Endothelial cell of umbilical vein (primary cell): ENCODE measurements around the gene NUP214. TPM values are rescaled to one million over a fixed set of nuclear protein-coding genes. Genes with fewer than 3 reads are reported as not detected.

ENCODE experiments used
- BruUV-seq: library from RNA; stranded (reverse); fragments of 400-500 nt; replicated peaks from 2 replicates; lab custom pipeline; 2021; lab: Mats Ljungman, UMichigan
- CTCF ChIA-PET: fragments of 300-600, 350-600 bp; sonication (Branson Sonifier 250); formaldehyde crosslinking; loops from one replicate; lab custom pipeline; 2021; ENCODE audit warnings: antibody characterized with exemption, inconsistent platforms; lab: Charles Lee
- POLR2A ChIA-PET: fragments of 300-600, 350-600 bp; sonication (Branson Sonifier 250); formaldehyde crosslinking; loops from one replicate; lab custom pipeline; 2021; ENCODE audit warnings: antibody characterized with exemption, inconsistent platforms; lab: Charles Lee
- DNase-seq: peaks from one replicate; pipeline ENCODE4 v3.0.0-alpha.2; 2011; ENCODE audit warnings: low read depth, low spot score
- FAIRE-seq: peaks from 2 replicates; lab custom pipeline; 2011; peaks lifted over from hg19 to GRCh38; lab: Jason Lieb, UNC
- H2AFZ ChIP-seq: 2 replicates; pipeline ENCODE4 v1.6.0; 2012; ENCODE audit warnings: low read depth, low read length, control low read depth, inconsistent platforms
- H3K27ac ChIP-seq: 2 replicates; pipeline ENCODE4 v1.5.1; 2011; ENCODE audit warnings: low read depth, mild to moderate bottlenecking, control low read depth, low read length, moderate library complexity; ENCODE audit not compliant: insufficient read depth
- H3K27me3 ChIP-seq, 2 experiments: 2 replicates each; pipeline versions ENCODE4 v1.6.0 to v1.6.1; 2011; ENCODE audit warnings: low read length in 2 of 2, mixed read lengths in 1 of 2; ENCODE audit not compliant: control insufficient read depth in 2 of 2, insufficient read depth in 2 of 2
- H3K36me3 ChIP-seq, 2 experiments: 2 replicates in 1 of 2; 3 replicates in 1 of 2; pipeline ENCODE4 v1.5.1; 2011; ENCODE audit warnings: low read length in 2 of 2, mild to moderate bottlenecking in 1 of 2, moderate library complexity in 1 of 2; ENCODE audit not compliant: control insufficient read depth in 2 of 2, insufficient read depth in 2 of 2; ENCODE audit errors: extremely low read depth in 1 of 2
- H3K4me1 ChIP-seq: 3 replicates; pipeline ENCODE4 v1.5.1; 2011; ENCODE audit warnings: mild to moderate bottlenecking, low read length; ENCODE audit not compliant: control insufficient read depth, insufficient read depth; ENCODE audit errors: extremely low read depth
- H3K4me2 ChIP-seq: 2 replicates; pipeline ENCODE4 v1.6.1; 2011; ENCODE audit warnings: low read length, control low read depth, mixed read lengths; ENCODE audit not compliant: insufficient read depth
- H3K4me3 ChIP-seq, 3 experiments: fragments of 200-600 bp in 1 of 3; sonication (generic), shearing (Covaris generic) in 1 of 3; replicated peaks in 1 of 3; 2 replicates each; pipeline ENCODE4 v1.5.1; 2011 to 2016; ENCODE audit warnings: control low read depth in 3 of 3, low read length in 3 of 3, mild to moderate bottlenecking in 2 of 3, inconsistent platforms in 1 of 3, low read depth in 1 of 3, moderate library complexity in 1 of 3; ENCODE audit not compliant: insufficient read depth in 1 of 3
- H3K79me2 ChIP-seq: 2 replicates; pipeline ENCODE4 v1.6.0; 2012; ENCODE audit warnings: low read length, inconsistent platforms; ENCODE audit not compliant: control insufficient read depth, insufficient read depth
- H3K9ac ChIP-seq: replicated peaks from 2 replicates; pipeline ENCODE3; 2011; ENCODE audit warnings: low read length, control low read depth; ENCODE audit not compliant: insufficient read depth; ENCODE audit errors: extremely low read depth
- H3K9me1 ChIP-seq: replicated peaks from 3 replicates; pipeline ENCODE4 v1.6.0; 2011; ENCODE audit warnings: mild to moderate bottlenecking, low read length; ENCODE audit not compliant: control insufficient read depth, insufficient read depth; ENCODE audit errors: extremely low read depth
- H3K9me3 ChIP-seq: replicated peaks from 2 replicates; pipeline ENCODE4 v1.5.1; 2012; ENCODE audit warnings: low read length, inconsistent platforms; ENCODE audit not compliant: control insufficient read depth, insufficient read depth
- H4K20me1 ChIP-seq: replicated peaks from 2 replicates; pipeline ENCODE3; 2011; ENCODE audit warnings: mild to moderate bottlenecking, low read length; ENCODE audit not compliant: control insufficient read depth, insufficient read depth; ENCODE audit errors: extremely low read depth
- CTCF ChIP-seq, 2 donors: IDR thresholded peaks; 1 replicate in 1 of 2; 2 replicates in 1 of 2; pipeline ENCODE4 v1.5.1; 2011; ENCODE audit warnings: low read length in 2 of 2, mild to moderate bottlenecking in 2 of 2, moderate library complexity in 2 of 2, control low read depth in 1 of 2, inconsistent platforms in 1 of 2, low read depth in 1 of 2; ENCODE audit not compliant: insufficient read depth in 1 of 2; ENCODE audit errors: extremely low read depth in 1 of 2
- EZH2 ChIP-seq: IDR thresholded peaks from 2 replicates; pipeline ENCODE4 v1.6.1; 2012; ENCODE audit warnings: borderline replicate concordance, low read depth, mild to moderate bottlenecking, moderate library complexity, low read length, inconsistent platforms; ENCODE audit not compliant: severe bottlenecking
- FOS ChIP-seq: IDR thresholded peaks from 2 replicates; pipeline ENCODE4 v1.6.1; 2011; ENCODE audit warnings: mild to moderate bottlenecking, low read length, moderate library complexity, borderline replicate concordance; ENCODE audit not compliant: insufficient read depth
- GATA2 ChIP-seq: IDR thresholded peaks from 2 replicates; pipeline ENCODE4 v1.7.0; 2011; ENCODE audit warnings: low read depth, mild to moderate bottlenecking, moderate library complexity, mixed read lengths, low read length; ENCODE audit not compliant: insufficient read length, insufficient read depth
- JUN ChIP-seq: IDR thresholded peaks from 2 replicates; pipeline ENCODE4 v1.6.1; 2011; ENCODE audit warnings: borderline replicate concordance, low read depth; ENCODE audit not compliant: insufficient read length, insufficient read depth
- MYC ChIP-seq: IDR thresholded peaks from one replicate; pipeline ENCODE4 v1.6.1; 2011; ENCODE audit warnings: mild to moderate bottlenecking, low read depth, low read length
- POLR2A ChIP-seq: IDR thresholded peaks from 2 replicates; pipeline ENCODE4 v1.6.1; 2012; ENCODE audit warnings: low read depth, mild to moderate bottlenecking, control low read depth, low read length
- POLR2AphosphoS5 ChIP-seq: IDR thresholded peaks from 2 replicates; pipeline ENCODE4 v1.6.1; 2012; ENCODE audit warnings: low read depth, mild to moderate bottlenecking, control low read depth, low read length, moderate library complexity; ENCODE audit not compliant: insufficient read depth
- dilution Hi-C: fragments of 300-500 bp; cut with MboI; formaldehyde crosslinking; loops from one replicate; pipeline ENCODE4 v1.15.0; 2019; ENCODE audit warnings: low sequenced_read_pairs; ENCODE audit not compliant: extremely low pct_ligation_motif_present
- intact Hi-C: fragments of 100-400 bp; cut with micrococcal nuclease; formaldehyde crosslinking; loops from one replicate; pipeline ENCODE4 v1.10.0; 2022
- polyA plus RNA-seq, 4 experiments: library from polyadenylated mRNA; depleted of rRNA in 3 of 4; stranded (reverse) in 3 of 4; unstranded in 1 of 4; fragments of >200 nt; gene quantifications; 2 replicates each; pipeline versions ENCODE4 v1.2.1 to v1.2.3, GENCODE V29; 2011 to 2012; ENCODE audit warnings: missing spikeins in 1 of 4
- total RNA-seq: library from RNA; stranded (reverse); gene quantifications from 2 replicates; pipeline ENCODE4 v1.2.3, GENCODE V29; 2021
- TF ChIP-seq, protein P1 (sequence below): IDR thresholded peaks from 2 replicates; pipeline ENCODE4 v1.6.1; 2011; ENCODE audit not compliant: insufficient read depth, insufficient read length

The NUP214 gene
- total and polyA plus RNA-seq, 2 donors (not counting 3 experiments of a cell fraction or from before 2014, with no cell fraction given): 28.7 to 65.9 TPM

DNA sequence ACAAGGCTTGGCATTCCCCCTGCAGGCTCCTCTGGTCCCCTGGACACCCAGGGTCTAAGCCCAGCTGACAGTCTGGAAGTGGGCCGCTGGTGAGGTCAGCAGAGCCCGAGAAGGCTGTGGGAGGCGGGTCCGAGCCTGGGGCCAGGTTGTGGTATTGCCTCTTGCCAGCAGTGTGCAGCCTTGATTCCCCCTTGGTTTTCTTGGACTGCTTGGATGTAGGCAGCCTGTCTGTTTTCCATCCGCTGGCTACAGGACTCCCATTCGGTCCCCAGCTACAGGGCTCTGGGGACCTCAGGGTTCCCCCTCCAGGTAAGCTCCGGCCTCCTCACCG is 27.5 kb upstream of the NUP214 start:
- no TSS peak for BruUV-seq
- H3K4me3 ChIP-seq: no peak overlapping the region
- CTCF ChIA-PET: interaction anchor here (1.4 kb wide), 1 partner anchor 44 kb away, joined by 3 read pairs; no protein-coding TSS in a partner anchor
- dilution Hi-C loops (no loop called here), intact Hi-C loops (no loop called here)
- POLR2A ChIA-PET: interaction anchor here (0.6 kb wide), 1 partner anchor 622 kb away, joined by 4 read pairs; no protein-coding TSS in a partner anchor
- no peaks in the 10 kb centered on the region for H4K20me1 ChIP-seq
- H3K9me3 ChIP-seq: no peaks in the 10 kb centered on the region
- no peak for FAIRE-seq
- H3K4me1 ChIP-seq: peaks cover 7% of the 10 kb centered on the region
- DNase-seq: no peak
- no peaks in the 10 kb centered on the region for H3K36me3 ChIP-seq
- H3K79me2 ChIP-seq: no peaks in the 10 kb centered on the region
- peaks cover 8 to 14% of the 10 kb centered on the region in 2 experiments for H3K27me3 ChIP-seq
- no peak overlapping the region for H2AFZ ChIP-seq
- no peak for TF ChIP-seq POLR2AphosphoS5
- no peak for TF ChIP-seq FOS
- TF ChIP-seq MYC: no peak
- no peak for TF ChIP-seq EZH2
- no peak for TF ChIP-seq POLR2A
- TF ChIP-seq GATA2: no peak
- TF ChIP-seq CTCF (IDR thresholded peaks at IDR 0.05; ENCODE audit: extremely low read depth in 1 of 2, insufficient read depth in 1 of 2, low read depth in 1 of 2, low read length in 2 of 2): no peak
- TF ChIP-seq, protein P1, sequence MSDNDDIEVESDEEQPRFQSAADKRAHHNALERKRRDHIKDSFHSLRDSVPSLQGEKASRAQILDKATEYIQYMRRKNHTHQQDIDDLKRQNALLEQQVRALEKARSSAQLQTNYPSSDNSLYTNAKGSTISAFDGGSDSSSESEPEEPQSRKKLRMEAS: no peak
- TF ChIP-seq JUN: no peak
- no peak overlapping the region for H3K9ac ChIP-seq
- H3K27ac ChIP-seq: no peak overlapping the region
- H3K9me1 ChIP-seq: no peaks in the 10 kb centered on the region
- no peak overlapping the region for H3K4me2 ChIP-seq
